Neural cell (in vitro differentiated cells): Measurements from ENCODE around the gene FAM171A1. TPM values are rescaled to one million over a fixed set of nuclear protein-coding genes. Genes with fewer than 3 reads are reported as not detected.
"Not testable (repeated sequence)": the region's sequence is repeated elsewhere in the genome, so short reads cannot be mapped to it uniquely, and the experiment has no call there.

Source experiments
- H2AFZ ChIP-seq: fragments of 200-600, 300-800 bp; sonication (generic), shearing (Covaris generic); 2 replicates; pipeline ENCODE4 v1.6.0; 2014; ENCODE audit warnings: low read depth, mild to moderate bottlenecking, antibody characterized with exemption, low read length, moderate library complexity
- H3F3A ChIP-seq: fragments of 200-600 bp; shearing (Covaris generic); 2 replicates; pipeline ENCODE4 v1.6.1; 2016; ENCODE audit warnings: mild to moderate bottlenecking, moderate library complexity, mixed read lengths, antibody characterized with exemption, low read length; ENCODE audit not compliant: insufficient read depth, poor library complexity, severe bottlenecking
- H3K27ac ChIP-seq: fragments of 200-600, 300-800 bp; sonication (generic), shearing (Covaris generic); 2 replicates; pipeline ENCODE4 v1.5.1; 2014; ENCODE audit warnings: mild to moderate bottlenecking, low read length, moderate library complexity
- H3K27me3 ChIP-seq: fragments of 300-800, 200-600 bp; sonication (generic), shearing (Covaris generic); 2 replicates; pipeline ENCODE4 v1.6.0; 2014; ENCODE audit warnings: mild to moderate bottlenecking, low read depth, low read length, moderate library complexity; ENCODE audit not compliant: insufficient read depth
- H3K36me3 ChIP-seq: fragments of 300-800, 200-600 bp; sonication (generic), shearing (Covaris generic); 2 replicates; pipeline ENCODE4 v1.5.1; 2014; ENCODE audit warnings: mild to moderate bottlenecking, antibody characterized with exemption, low read length, moderate library complexity; ENCODE audit not compliant: insufficient read depth
- H3K4me2 ChIP-seq: fragments of 300-800, 200-600 bp; sonication (generic), shearing (Covaris generic); 2 replicates; pipeline ENCODE4 v1.6.0; 2014; ENCODE audit warnings: mild to moderate bottlenecking, low read length
- H3K4me3 ChIP-seq: fragments of 300-800, 200-600 bp; sonication (generic), shearing (Covaris generic); 2 replicates; pipeline ENCODE4 v1.5.1; 2014; ENCODE audit warnings: mild to moderate bottlenecking, low read length, moderate library complexity
- H3K79me2 ChIP-seq: fragments of 200-600 bp; shearing (Covaris generic); replicated peaks from 2 replicates; pipeline ENCODE4 v1.6.0; 2014; ENCODE audit warnings: mild to moderate bottlenecking, low read length, moderate library complexity; ENCODE audit not compliant: insufficient read depth
- H3K9ac ChIP-seq: fragments of 300-800, 200-600 bp; sonication (generic), shearing (Covaris generic); 2 replicates; pipeline ENCODE4 v1.6.1; 2016; ENCODE audit warnings: mild to moderate bottlenecking, low read length, mixed read lengths
- H3K9me2 ChIP-seq: fragments of 200-600 bp; shearing (Covaris generic); 2 replicates; pipeline ENCODE4 v1.6.1; 2016; ENCODE audit warnings: mild to moderate bottlenecking, low read length, mixed read lengths; ENCODE audit not compliant: insufficient read depth
- H3K9me3 ChIP-seq: fragments of 200-600, 300-800 bp; sonication (generic), shearing (Covaris generic); 2 replicates; pipeline ENCODE4 v1.6.1; 2016; ENCODE audit warnings: mild to moderate bottlenecking, mixed run types, low read length, moderate library complexity, mixed read lengths
- H4K20me1 ChIP-seq: fragments of 200-600 bp; shearing (Covaris generic); 2 replicates; pipeline ENCODE4 v1.6.1; 2016; ENCODE audit warnings: mild to moderate bottlenecking, mixed run types; ENCODE audit not compliant: insufficient read depth
- CTCF ChIP-seq: fragments of 450-650 bp; IDR thresholded peaks from 2 replicates; pipeline ENCODE4 v1.5.1; 2014; ENCODE audit warnings: antibody characterized with exemption, mild to moderate bottlenecking, moderate library complexity; ENCODE audit not compliant: poor library complexity, severe bottlenecking
- EP300 ChIP-seq: fragments of 450-650 bp; conservative IDR thresholded peaks from 2 replicates; pipeline ENCODE4 v1.6.1; 2014; ENCODE audit warnings: antibody characterized with exemption, mild to moderate bottlenecking, moderate library complexity; ENCODE audit not compliant: poor library complexity, severe bottlenecking
- EZH2 ChIP-seq: fragments of 200-600, 300-800 bp; shearing (Covaris generic), sonication (generic); IDR thresholded peaks from 2 replicates; pipeline ENCODE4 v1.6.1; 2014; ENCODE audit warnings: antibody characterized with exemption, low read length, borderline replicate concordance, mild to moderate bottlenecking; ENCODE audit not compliant: insufficient read depth, poor library complexity, severe bottlenecking
- MXI1 ChIP-seq: fragments of 450-650 bp; conservative IDR thresholded peaks from 2 replicates; pipeline ENCODE4 v1.6.1; 2014; ENCODE audit warnings: antibody characterized with exemption, mild to moderate bottlenecking; ENCODE audit not compliant: poor library complexity, severe bottlenecking
- POLR2AphosphoS5 ChIP-seq: IDR thresholded peaks from 2 replicates; pipeline ENCODE4 v1.6.1; 2012
- RAD21 ChIP-seq: fragments of 450-650 bp; conservative IDR thresholded peaks from 2 replicates; pipeline ENCODE4 v1.6.1; 2014; ENCODE audit warnings: antibody characterized with exemption, mild to moderate bottlenecking, moderate library complexity
- REST ChIP-seq: IDR thresholded peaks from 2 replicates; pipeline ENCODE4 v1.6.1; 2012; ENCODE audit warnings: borderline replicate concordance
- SMC3 ChIP-seq: fragments of 450-650 bp; conservative IDR thresholded peaks from 2 replicates; pipeline ENCODE4 v1.6.1; 2014; ENCODE audit warnings: antibody characterized with exemption, mild to moderate bottlenecking, moderate library complexity; ENCODE audit not compliant: poor library complexity
- TAF1 ChIP-seq: IDR thresholded peaks from 2 replicates; pipeline ENCODE4 v1.6.1; 2012; ENCODE audit warnings: low read depth
- polyA plus RNA-seq: library from polyadenylated mRNA; depleted of rRNA; stranded (reverse); fragments of >200 nt; gene quantifications from 2 replicates; pipeline ENCODE4 v1.2.3, GENCODE V29; 2014

FAM171A1 gene
- polyA plus RNA-seq, 1 donor from 2014 or later: 28.8 TPM

- Histone ChIP-seq H3K9me3 (no peaks in the 10 kb centered on the region), H3K36me3 (peaks cover 10% of the 10 kb centered on the region), H3K27me3 (no peaks in the 10 kb centered on the region), H3K9ac (no peak overlapping the region), H2AFZ (no peak overlapping the region), H3K9me2 (no peaks in the 10 kb centered on the region), H3K4me3 (no peak overlapping the region), H3K79me2 (peaks cover 3% of the 10 kb centered on the region), H3K4me2 (no peak overlapping the region), H3F3A (no peaks in the 10 kb centered on the region), H4K20me1 (no peaks in the 10 kb centered on the region), H3K27ac (no peak overlapping the region)
- TF ChIP-seq POLR2AphosphoS5 (no peak), SMC3 (no peak), TAF1 (no peak), REST (no peak), EP300 (no peak), CTCF (no peak), RAD21 (no peak), MXI1 (no peak), EZH2 (no peak)
Observed at GRCh38 chr10:15208221-15208620, 162.9 kb downstream of the FAM171A1 start.

DNA sequence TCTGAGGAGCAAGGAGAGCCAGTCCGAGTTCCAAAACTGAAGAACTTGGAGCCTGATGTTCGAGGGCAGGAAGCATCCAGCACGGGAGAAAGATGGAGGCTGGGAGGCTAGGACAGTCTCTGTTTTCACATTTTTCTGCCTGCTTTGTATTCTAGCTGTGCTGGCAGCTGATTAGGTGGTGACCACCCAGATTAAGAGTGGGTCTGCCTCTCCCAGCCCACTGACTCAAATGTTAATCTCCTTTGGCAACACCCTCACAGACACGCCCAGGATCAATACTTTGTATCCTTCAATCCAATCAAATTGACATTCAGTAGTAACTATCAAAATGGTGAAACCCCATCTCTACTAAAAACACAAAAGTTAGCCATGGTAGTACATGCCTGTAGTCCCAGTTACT is 163.7 kb downstream of the FAM171A1 start:
- H3K27me3 ChIP-seq, H3K79me2 ChIP-seq, H4K20me1 ChIP-seq, H3K9me3 ChIP-seq, H2AFZ ChIP-seq, H3F3A ChIP-seq, H3K9ac ChIP-seq, H3K27ac ChIP-seq, H3K9me2 ChIP-seq, H3K4me2 ChIP-seq, H3K4me3 ChIP-seq, H3K36me3 ChIP-seq: not testable (repeated sequence)

DNA sequence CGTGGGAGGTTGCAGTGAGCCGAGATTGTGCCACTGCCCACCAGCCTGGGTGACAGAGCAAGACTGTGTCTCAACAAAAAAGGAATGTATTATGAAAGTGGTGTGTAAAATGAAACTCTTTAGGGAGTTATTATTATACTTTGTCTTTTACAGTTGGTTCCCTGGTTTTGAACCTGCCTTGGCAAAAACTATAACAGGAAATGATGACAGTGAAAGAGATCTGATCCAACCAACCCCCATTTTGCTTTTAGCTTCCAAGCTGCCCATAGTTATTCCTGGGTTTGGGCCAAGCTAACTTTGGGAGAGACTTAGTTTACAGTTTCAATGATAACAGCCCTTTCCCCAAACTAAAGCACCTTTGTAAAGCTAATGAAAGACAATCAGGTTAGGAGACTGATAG is 168.4 kb downstream of the FAM171A1 start:
- H3K79me2 ChIP-seq: no peaks in the 10 kb centered on the region
- H3K4me2 ChIP-seq: no peak overlapping the region
- peaks cover 4% of the 10 kb centered on the region for H3K36me3 ChIP-seq
- H3F3A ChIP-seq: no peaks in the 10 kb centered on the region
- H3K27me3 ChIP-seq: no peaks in the 10 kb centered on the region
- H3K27ac ChIP-seq: no peak overlapping the region
- H3K9me2 ChIP-seq: no peaks in the 10 kb centered on the region
- no peak overlapping the region for H3K9ac ChIP-seq
- no peaks in the 10 kb centered on the region for H3K9me3 ChIP-seq
- no peak overlapping the region for H3K4me3 ChIP-seq
- no peak for TF ChIP-seq TAF1
- no peak for TF ChIP-seq RAD21
- no peak for TF ChIP-seq EZH2
- no peak for TF ChIP-seq POLR2AphosphoS5
- TF ChIP-seq CTCF: no peak
- no peak for TF ChIP-seq REST
- no peak for TF ChIP-seq MXI1
- no peak for TF ChIP-seq EP300
- no peak for TF ChIP-seq SMC3
- no peaks in the 10 kb centered on the region for H4K20me1 ChIP-seq
- H2AFZ ChIP-seq: no peak overlapping the region
